ENCODE data around the gene ARMH3. TPM values are rescaled to one million over a fixed set of nuclear protein-coding genes. Genes with fewer than 3 reads are reported as not detected.

The ARMH3 gene
- total RNA-seq, 1 donor from 2014 or later, result 28.8 TPM

- Mint-ChIP-seq H3K36me3 (ENCODE audit: unreplicated experiment) (peaks cover 17% of the 10 kb centered on the region), H3K27me3 (ENCODE audit: unreplicated experiment) (no peaks in the 10 kb centered on the region), H3K27ac (ENCODE audit: unreplicated experiment) (peak overlapping the region; percentile 99), H3K4me3 (ENCODE audit: unreplicated experiment) (peak overlapping the region; percentile 93), H3K9me3 (ENCODE audit: unreplicated experiment) (no peaks in the 10 kb centered on the region), H3K4me1 (ENCODE audit: unreplicated experiment) (peaks cover 39% of the 10 kb centered on the region)
- no peak for DNase-seq (ENCODE audit: extremely low spot score, unreplicated experiment)
- TF ChIP-seq, protein P1, sequence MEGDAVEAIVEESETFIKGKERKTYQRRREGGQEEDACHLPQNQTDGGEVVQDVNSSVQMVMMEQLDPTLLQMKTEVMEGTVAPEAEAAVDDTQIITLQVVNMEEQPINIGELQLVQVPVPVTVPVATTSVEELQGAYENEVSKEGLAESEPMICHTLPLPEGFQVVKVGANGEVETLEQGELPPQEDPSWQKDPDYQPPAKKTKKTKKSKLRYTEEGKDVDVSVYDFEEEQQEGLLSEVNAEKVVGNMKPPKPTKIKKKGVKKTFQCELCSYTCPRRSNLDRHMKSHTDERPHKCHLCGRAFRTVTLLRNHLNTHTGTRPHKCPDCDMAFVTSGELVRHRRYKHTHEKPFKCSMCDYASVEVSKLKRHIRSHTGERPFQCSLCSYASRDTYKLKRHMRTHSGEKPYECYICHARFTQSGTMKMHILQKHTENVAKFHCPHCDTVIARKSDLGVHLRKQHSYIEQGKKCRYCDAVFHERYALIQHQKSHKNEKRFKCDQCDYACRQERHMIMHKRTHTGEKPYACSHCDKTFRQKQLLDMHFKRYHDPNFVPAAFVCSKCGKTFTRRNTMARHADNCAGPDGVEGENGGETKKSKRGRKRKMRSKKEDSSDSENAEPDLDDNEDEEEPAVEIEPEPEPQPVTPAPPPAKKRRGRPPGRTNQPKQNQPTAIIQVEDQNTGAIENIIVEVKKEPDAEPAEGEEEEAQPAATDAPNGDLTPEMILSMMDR (IDR thresholded peaks at IDR 0.05), result no peak
Observed at GRCh38 chr10:101816376-101816775, 239.6 kb downstream of the ARMH3 start.

DNA sequence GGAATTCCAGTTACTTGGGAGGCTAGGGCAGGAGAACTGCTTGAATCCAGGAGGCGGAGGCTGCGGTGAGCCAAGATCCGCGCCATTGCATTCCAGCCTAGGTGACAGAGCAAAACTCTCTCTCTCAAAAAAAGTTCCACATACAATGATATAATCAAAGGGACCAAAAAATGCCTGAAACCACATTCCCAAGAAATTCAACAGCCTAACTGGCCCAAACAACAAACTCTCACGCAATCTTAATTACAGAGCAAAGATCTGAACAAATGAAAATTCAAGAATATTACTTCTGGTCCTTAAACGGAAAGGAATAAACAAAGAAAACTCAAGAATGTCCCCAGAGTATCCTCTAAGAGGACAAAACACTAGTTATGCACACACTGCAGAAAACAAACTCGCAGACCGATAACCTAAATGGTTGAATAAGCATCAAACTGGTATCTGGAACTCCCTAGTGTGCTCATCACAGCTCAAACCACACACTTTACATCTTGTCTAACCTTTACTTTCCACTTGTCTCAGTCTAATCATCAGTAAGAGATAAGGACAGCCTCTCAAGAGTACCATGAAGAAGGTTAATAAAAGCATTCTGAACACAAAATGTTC is 241.4 kb downstream of the ARMH3 start:
- Mint-ChIP-seq H3K4me3 (ENCODE audit: unreplicated experiment) (peak overlapping the region; percentile 93), H3K27ac (ENCODE audit: unreplicated experiment) (peak overlapping the region; percentile 33), H3K9me3 (ENCODE audit: unreplicated experiment) (no peaks in the 10 kb centered on the region), H3K27me3 (ENCODE audit: unreplicated experiment) (no peaks in the 10 kb centered on the region), H3K36me3 (ENCODE audit: unreplicated experiment) (peaks cover 24% of the 10 kb centered on the region), H3K4me1 (ENCODE audit: unreplicated experiment) (peaks cover 39% of the 10 kb centered on the region)
- TF ChIP-seq, protein P1 (IDR thresholded peaks at IDR 0.05), result no peak
- DNase-seq (ENCODE audit: extremely low spot score, unreplicated experiment), result peak; percentile 25

GRCh38 chr10:101812606-101813005 is 243.4 kb downstream of the ARMH3 start:
- peaks cover 35% of the 10 kb centered on the region for H3K36me3 Mint-ChIP-seq (ENCODE audit: unreplicated experiment)
- peaks cover 31% of the 10 kb centered on the region for H3K4me1 Mint-ChIP-seq (ENCODE audit: unreplicated experiment)
- TF ChIP-seq, protein P1 (IDR thresholded peaks at IDR 0.05), result no peak
- H3K27me3 Mint-ChIP-seq (ENCODE audit: unreplicated experiment), result no peaks in the 10 kb centered on the region
- DNase-seq (ENCODE audit: extremely low spot score, unreplicated experiment), result peak; percentile 42
- H3K4me3 Mint-ChIP-seq (ENCODE audit: unreplicated experiment), result no peak overlapping the region
- H3K27ac Mint-ChIP-seq (ENCODE audit: unreplicated experiment), result no peak overlapping the region
- H3K9me3 Mint-ChIP-seq (ENCODE audit: unreplicated experiment), result no peaks in the 10 kb centered on the region

- Mint-ChIP-seq H3K36me3 (ENCODE audit: unreplicated experiment) (peaks cover 52% of the 10 kb centered on the region), H3K27me3 (ENCODE audit: unreplicated experiment) (no peaks in the 10 kb centered on the region), H3K27ac (ENCODE audit: unreplicated experiment) (no peak overlapping the region), H3K4me1 (ENCODE audit: unreplicated experiment) (peaks cover 4% of the 10 kb centered on the region), H3K9me3 (ENCODE audit: unreplicated experiment) (no peaks in the 10 kb centered on the region), H3K4me3 (ENCODE audit: unreplicated experiment) (no peak overlapping the region)
- TF ChIP-seq, protein P1 (IDR thresholded peaks at IDR 0.05), result no peak
- no peak for DNase-seq (ENCODE audit: extremely low spot score, unreplicated experiment)
Observed at GRCh38 chr10:101807158-101807557, 248.8 kb downstream of the ARMH3 start.

- Mint-ChIP-seq H3K36me3 (ENCODE audit: unreplicated experiment) (peaks cover 58% of the 10 kb centered on the region), H3K4me3 (ENCODE audit: unreplicated experiment) (no peak overlapping the region), H3K9me3 (ENCODE audit: unreplicated experiment) (no peaks in the 10 kb centered on the region), H3K4me1 (ENCODE audit: unreplicated experiment) (peaks cover 6% of the 10 kb centered on the region), H3K27ac (ENCODE audit: unreplicated experiment) (no peak overlapping the region), H3K27me3 (ENCODE audit: unreplicated experiment) (no peaks in the 10 kb centered on the region)
- TF ChIP-seq, protein P1 (IDR thresholded peaks at IDR 0.05), result no peak
- no peak for DNase-seq (ENCODE audit: extremely low spot score, unreplicated experiment)
Observed at GRCh38 chr10:101803511-101803910, 252.5 kb downstream of the ARMH3 start.
